HUES6 (cell line): ENCODE data around the gene SDHB.

Experiments used
- H3K27ac ChIP-seq: 2 replicates; pipeline ENCODE4 v1.7.0; 2013; ENCODE audit warnings: low read depth, mild to moderate bottlenecking, low read length, inconsistent platforms
- H3K27me3 ChIP-seq: 2 replicates; pipeline ENCODE4 v1.6.1; 2013; ENCODE audit warnings: low read length; ENCODE audit not compliant: control insufficient read depth, insufficient read depth
- H3K36me3 ChIP-seq: 2 replicates; pipeline ENCODE4 v1.6.1; 2013; ENCODE audit warnings: low read length; ENCODE audit not compliant: control insufficient read depth, insufficient read depth
- H3K4me1 ChIP-seq: 2 replicates; pipeline ENCODE4 v1.6.1; 2013; ENCODE audit warnings: low read length; ENCODE audit not compliant: control insufficient read depth, insufficient read depth
- H3K4me3 ChIP-seq: 2 replicates; pipeline ENCODE4 v1.5.1; 2013; ENCODE audit warnings: low read depth, low read length
- H3K9ac ChIP-seq: one replicate; pipeline ENCODE4 v1.6.1; 2013; ENCODE audit warnings: mild to moderate bottlenecking, low read length
- H3K9me3 ChIP-seq: 2 replicates; pipeline ENCODE4 v1.6.1; 2013; ENCODE audit warnings: low read depth, low read length; ENCODE audit not compliant: control insufficient read depth, insufficient read depth

SDHB gene

GRCh38 chr1:17012775-17013490 is 40.9 kb downstream of the SDHB start:
- H3K27me3 ChIP-seq, result no peaks in the 10 kb centered on the region
- peaks cover under 1% of the 10 kb centered on the region for H3K36me3 ChIP-seq
- H3K4me1 ChIP-seq, result peaks cover 57% of the 10 kb centered on the region
- H3K9ac ChIP-seq, result peak overlapping the region; percentile 13
- H3K27ac ChIP-seq, result no peak overlapping the region
- H3K4me3 ChIP-seq, result peak overlapping the region; percentile 87; the same call in 1 of the 2 replicates
- H3K9me3 ChIP-seq, result no peaks in the 10 kb centered on the region

DNA sequence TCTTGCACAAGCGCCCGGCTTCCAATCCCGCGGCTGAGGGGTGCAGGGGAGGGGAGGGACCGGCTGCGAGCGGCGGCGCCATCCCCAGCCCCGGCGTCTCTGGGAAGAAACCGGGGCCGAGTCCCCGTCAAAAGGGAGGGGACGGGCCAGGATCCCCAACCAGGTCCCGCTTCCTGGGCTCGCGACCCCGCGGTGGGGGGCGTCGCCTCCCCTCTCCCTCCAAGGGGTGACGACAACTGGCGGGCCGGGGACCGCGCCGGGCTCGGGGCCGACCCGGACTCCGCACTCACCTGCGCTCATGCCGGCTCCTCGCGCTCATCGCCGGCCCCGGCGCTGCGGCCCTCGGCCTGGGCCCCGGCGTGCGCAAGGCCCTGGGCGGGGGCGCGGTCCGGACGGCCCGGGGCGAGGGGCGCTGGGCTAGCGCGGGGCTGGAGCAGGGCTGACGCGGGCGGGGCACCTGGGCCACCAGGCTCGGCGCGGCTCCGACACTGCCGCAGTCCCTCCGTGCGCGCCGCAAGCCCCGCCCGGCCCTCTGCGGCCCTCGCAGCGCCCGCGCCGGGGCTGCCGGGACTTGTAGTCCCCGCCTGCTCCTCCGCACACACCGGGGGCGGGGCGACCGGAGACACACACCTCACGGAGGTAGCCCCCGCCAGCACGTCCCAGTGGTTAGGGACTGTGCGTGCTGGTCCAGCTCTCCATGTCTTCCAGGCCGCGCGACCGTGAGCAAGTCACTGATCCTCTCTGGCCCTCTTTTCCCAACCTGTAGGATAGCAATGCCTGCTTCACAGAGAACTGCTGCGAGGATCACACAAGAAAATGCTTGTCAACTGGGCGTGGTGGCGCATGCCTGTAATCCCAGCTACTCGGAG is 42.2 kb downstream of the SDHB start, which contains the start of gene ATP13A2:
Gene ATP13A2, minus strand, starts transcription at position 490 of the 869 bp plus-strand sequence. Its CDS starts 190 bp downstream, at position 300.
- no peak within 1 kb of the TSS for H3K27ac ChIP-seq
- peak within 1 kb of the TSS; percentile 65 for H3K9ac ChIP-seq
- H3K27me3 ChIP-seq, result no peaks in the 10 kb centered on the region
- no peaks in the 10 kb centered on the region for H3K9me3 ChIP-seq
- no peaks in the 10 kb centered on the region for H3K36me3 ChIP-seq
- peak within 1 kb of the TSS; percentile 87 for H3K4me3 ChIP-seq
- H3K4me1 ChIP-seq, result peaks cover 62% of the 10 kb centered on the region

GRCh38 chr1:17011092-17011438 is 42.8 kb downstream of the SDHB start:
- no peak overlapping the region for H3K27ac ChIP-seq
- no peaks in the 10 kb centered on the region for H3K9me3 ChIP-seq

DNA sequence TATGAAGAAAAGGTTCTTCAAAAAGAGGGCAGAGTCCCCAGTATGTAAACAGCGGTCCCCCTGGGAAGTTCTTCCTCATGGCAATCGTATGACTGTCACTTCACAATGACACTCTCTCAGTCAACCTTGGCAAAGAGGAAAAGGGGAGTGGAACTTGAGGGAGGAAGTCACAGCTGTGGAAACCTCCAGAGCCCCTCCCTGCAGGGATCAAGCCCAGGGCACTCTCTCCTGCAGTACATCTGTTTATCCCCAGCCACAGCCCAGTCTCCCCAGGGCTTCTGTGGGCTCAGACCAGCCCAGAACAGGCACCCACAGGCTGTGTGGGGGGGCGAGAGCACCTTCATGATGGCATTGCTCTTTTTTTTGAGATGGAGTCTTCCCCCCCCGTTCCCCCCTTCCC is 44.1 kb downstream of the SDHB start:
- peaks cover 7% of the 10 kb centered on the region for H3K36me3 ChIP-seq
- H3K27ac ChIP-seq, result no peak overlapping the region
- H3K4me3 ChIP-seq, result no peak overlapping the region
- H3K4me1 ChIP-seq, result peaks cover 44% of the 10 kb centered on the region
- H3K27me3 ChIP-seq, result no peaks in the 10 kb centered on the region
- no peaks in the 10 kb centered on the region for H3K9me3 ChIP-seq
- no peak overlapping the region for H3K9ac ChIP-seq

More at GRCh38 chr1:17011092-17011438, 42.8 kb downstream of the SDHB start:
- no peaks in the 10 kb centered on the region for H3K36me3 ChIP-seq
- peaks cover 56% of the 10 kb centered on the region for H3K4me1 ChIP-seq
- H3K4me3 ChIP-seq, result peak overlapping the region; percentile 87
- no peak overlapping the region for H3K9ac ChIP-seq
- H3K27me3 ChIP-seq, result no peaks in the 10 kb centered on the region

DNA sequence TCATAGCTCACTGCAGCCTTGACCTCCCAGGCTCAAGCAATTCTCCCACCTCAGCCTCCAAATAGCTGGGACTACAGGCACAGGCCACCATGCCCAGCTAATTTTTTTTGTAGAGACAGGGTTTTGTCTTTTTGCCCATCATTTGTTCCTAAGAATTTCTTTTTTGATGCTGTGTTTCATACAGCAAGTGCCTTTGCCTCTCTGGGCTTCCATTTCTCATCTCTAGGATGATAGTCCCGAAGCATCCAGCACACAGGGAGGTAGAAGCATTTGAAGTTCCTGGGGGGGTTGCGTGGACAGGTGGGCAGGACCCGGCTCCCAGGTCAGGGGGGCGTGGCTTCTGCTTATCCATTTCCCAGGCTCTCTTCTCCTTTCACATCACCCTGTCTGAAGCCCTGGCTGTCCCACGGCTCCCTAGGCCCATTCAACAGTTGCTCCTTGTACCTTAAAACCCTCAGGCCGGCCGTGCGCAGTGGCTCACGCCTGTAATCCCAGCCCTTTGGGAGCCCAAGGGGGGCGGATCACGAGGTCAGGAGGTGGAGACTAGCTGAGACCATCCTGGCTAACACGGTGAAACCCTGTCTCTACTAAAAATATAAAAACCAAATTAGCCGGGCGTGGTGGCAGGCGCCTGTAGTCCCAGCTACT is 45.5 kb downstream of the SDHB start:
- Histone ChIP-seq H3K9me3 (no peaks in the 10 kb centered on the region), H3K36me3 (peaks cover 17% of the 10 kb centered on the region), H3K9ac (no peak overlapping the region), H3K4me3 (no peak overlapping the region), H3K27ac (no peak overlapping the region), H3K4me1 (peaks cover 33% of the 10 kb centered on the region), H3K27me3 (no peaks in the 10 kb centered on the region)

- no peak overlapping the region for H3K9ac ChIP-seq
- no peaks in the 10 kb centered on the region for H3K9me3 ChIP-seq
- H3K27me3 ChIP-seq, result no peaks in the 10 kb centered on the region
- no peak overlapping the region for H3K4me3 ChIP-seq
- H3K27ac ChIP-seq, result no peak overlapping the region
- H3K36me3 ChIP-seq, result peaks cover 27% of the 10 kb centered on the region
- peaks cover 21% of the 10 kb centered on the region for H3K4me1 ChIP-seq
Measured at GRCh38 chr1:17007121-17007520, 46.7 kb downstream of the SDHB start.

DNA sequence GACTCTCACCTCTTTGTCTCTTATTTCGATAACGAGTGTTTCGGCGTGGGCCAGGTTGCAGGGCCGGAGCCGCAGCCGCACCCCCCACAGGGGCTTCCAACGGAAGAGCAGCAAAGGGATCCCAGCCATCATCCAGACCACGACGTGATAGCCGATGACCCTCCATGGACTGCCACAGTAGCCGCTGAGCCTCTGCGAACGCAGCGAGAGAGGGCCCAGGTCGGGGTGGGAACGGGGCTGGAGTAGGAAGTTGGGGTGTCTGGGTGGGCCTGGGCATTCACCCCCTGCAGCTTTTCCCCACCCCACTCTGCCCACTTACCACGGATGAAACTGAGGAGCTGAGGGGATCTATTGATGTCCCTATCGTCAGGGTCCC is 48.5 kb downstream of the SDHB start:
- H3K9me3 ChIP-seq, result no peaks in the 10 kb centered on the region
- H3K36me3 ChIP-seq, result peaks cover 36% of the 10 kb centered on the region

DNA sequence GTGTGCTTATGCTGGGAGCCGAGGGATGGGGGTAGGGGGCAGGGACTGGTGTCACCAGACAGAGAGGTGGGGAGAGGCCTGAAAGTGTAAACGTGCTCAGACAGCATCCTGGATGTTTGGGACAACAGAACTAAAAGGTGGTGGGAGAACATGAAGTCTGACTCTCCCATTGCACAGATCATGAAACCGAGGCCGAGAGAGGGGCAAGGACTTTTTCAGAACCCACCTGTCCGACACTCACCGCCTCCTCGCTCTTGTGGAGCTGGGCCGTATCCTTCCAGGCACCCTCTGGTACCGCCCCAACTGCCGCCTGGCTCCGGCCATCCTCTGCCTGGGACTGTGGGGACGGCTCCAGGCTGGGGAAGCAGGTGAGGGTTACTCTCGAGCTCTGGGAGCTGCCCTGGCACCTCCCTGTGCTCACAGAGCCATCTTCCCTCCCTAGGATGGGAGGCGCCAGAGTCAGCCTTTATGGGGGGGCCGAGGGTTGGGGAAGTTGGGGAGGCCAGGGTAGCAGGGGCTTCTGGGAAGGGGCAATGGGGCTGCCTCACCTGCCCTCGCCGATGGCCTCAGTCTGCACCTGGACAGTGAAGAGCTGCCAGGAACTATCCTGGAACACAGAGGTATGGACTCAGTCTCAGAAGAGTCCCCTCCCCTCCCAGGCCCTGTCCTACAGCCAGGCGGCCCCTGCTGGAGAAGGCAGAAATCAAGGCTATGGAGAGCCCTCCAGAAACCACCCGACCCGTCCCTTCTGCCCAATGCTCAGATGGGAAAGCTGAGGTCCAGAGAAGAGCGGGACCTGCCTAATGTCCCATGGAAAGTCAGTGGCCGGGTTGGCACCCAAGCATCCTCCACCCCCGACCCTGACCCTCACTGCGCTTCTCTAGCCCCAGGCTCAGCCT is 49.1 kb downstream of the SDHB start:
- H3K27me3 ChIP-seq, result no peaks in the 10 kb centered on the region
- no peak overlapping the region for H3K9ac ChIP-seq
- H3K4me3 ChIP-seq, result no peak overlapping the region
- no peak overlapping the region for H3K27ac ChIP-seq
- H3K36me3 ChIP-seq, result peaks cover 40% of the 10 kb centered on the region
- peaks cover 10% of the 10 kb centered on the region for H3K4me1 ChIP-seq
- no peaks in the 10 kb centered on the region for H3K9me3 ChIP-seq

More for the DNA sequence above, 48.5 kb downstream of the SDHB start:
- H3K27ac ChIP-seq, result no peak overlapping the region
- peaks cover 11% of the 10 kb centered on the region for H3K4me1 ChIP-seq
- no peak overlapping the region for H3K4me3 ChIP-seq
- no peak overlapping the region for H3K9ac ChIP-seq
- H3K27me3 ChIP-seq, result no peaks in the 10 kb centered on the region

GRCh38 chr1:17002524-17002902 is 51.3 kb downstream of the SDHB start:
- Histone ChIP-seq H3K9me3 (no peaks in the 10 kb centered on the region), H3K27me3 (no peaks in the 10 kb centered on the region), H3K9ac (no peak overlapping the region), H3K27ac (no peak overlapping the region), H3K4me3 (no peak overlapping the region), H3K36me3 (peaks cover 55% of the 10 kb centered on the region), H3K4me1 (peaks cover 5% of the 10 kb centered on the region)

GRCh38 chr1:17001760-17002523 is 51.9 kb downstream of the SDHB start:
- no peaks in the 10 kb centered on the region for H3K9me3 ChIP-seq
- no peak overlapping the region for H3K4me3 ChIP-seq

More at GRCh38 chr1:17001760-17002523, 51.9 kb downstream of the SDHB start:
- Histone ChIP-seq H3K36me3 (peaks cover 58% of the 10 kb centered on the region), H3K9ac (no peak overlapping the region), H3K27me3 (no peaks in the 10 kb centered on the region), H3K27ac (no peak overlapping the region), H3K4me1 (peaks cover 1% of the 10 kb centered on the region)
